IPS-NIHi11 (cell line): ENCODE measurements around the gene CLBA1.
"Not testable (repeated sequence)": the region's sequence is repeated elsewhere in the genome, so short reads cannot be mapped to it uniquely, and the experiment has no call there.

ENCODE experiments used
- DNase-seq: peaks from one replicate; pipeline ENCODE4 v3.0.0; 2012; ENCODE audit warnings: mixed read lengths, low spot score

CLBA1 gene

DNA sequence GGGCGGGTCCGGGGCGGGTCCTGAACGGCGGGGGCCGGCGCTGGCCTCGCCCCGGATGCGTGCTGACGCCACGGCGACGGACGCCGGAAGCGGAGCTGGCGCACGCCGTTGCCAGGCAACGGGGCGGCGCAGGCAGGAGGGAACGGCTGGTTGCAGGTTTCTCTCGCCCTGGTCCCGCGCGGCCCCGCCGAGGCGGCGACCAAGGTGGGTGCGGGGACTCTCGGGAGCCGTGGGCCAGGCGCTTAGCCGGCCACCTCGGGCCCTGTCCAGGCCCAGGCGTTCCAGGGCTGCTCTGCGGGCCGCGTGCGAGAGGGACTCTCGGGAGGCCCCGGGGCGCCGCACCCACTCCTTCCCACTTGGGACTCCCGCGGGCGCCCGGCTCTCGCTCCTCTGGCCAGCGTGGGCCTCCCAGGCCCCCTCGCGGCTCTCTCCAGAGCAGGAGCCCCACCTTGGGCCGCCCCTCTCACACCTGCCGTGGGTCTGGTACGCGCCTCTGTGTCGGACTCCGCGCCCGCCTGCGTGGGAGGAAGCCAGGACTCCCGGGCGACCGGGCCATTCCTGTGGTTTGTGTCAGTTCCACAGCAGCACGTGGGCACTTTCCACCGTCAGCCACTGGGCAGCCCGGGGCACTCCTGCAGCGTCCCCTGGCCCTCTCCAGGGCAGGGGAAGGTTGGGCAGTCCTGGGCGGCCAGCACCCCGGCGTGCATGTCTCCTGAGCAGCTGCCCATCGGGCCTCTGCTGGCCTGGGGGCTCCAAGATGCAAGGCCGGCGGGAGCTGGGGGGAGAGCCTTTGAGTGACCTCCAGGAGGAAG, at the start of gene CLBA1:
TSS of gene CLBA1 (plus strand) at position 114 of the 812 bp plus-strand sequence. CDS start at position 758, 644 bp downstream.
- peak; percentile 100 for DNase-seq

DNA sequence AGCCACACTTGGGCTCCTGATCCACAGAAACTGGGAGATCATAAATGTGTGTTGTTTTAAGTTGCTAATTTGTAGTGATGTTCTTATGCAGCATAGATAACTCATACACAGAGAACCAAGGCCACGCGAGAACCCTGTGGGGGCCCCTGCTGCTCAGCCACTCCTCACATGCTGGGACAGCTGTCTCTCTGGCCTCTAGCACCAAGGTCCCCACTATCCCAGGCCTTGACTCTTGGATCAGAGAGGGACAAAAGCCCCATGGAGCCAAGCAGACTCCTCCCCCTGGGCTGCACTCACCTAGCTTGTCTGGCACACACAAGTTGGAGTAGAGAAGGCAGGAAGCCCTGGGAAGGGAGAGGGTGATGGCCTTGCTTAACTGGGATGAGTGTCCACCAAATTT, 49.6 kb upstream of the CLBA1 start:
- no peak for DNase-seq

DNA sequence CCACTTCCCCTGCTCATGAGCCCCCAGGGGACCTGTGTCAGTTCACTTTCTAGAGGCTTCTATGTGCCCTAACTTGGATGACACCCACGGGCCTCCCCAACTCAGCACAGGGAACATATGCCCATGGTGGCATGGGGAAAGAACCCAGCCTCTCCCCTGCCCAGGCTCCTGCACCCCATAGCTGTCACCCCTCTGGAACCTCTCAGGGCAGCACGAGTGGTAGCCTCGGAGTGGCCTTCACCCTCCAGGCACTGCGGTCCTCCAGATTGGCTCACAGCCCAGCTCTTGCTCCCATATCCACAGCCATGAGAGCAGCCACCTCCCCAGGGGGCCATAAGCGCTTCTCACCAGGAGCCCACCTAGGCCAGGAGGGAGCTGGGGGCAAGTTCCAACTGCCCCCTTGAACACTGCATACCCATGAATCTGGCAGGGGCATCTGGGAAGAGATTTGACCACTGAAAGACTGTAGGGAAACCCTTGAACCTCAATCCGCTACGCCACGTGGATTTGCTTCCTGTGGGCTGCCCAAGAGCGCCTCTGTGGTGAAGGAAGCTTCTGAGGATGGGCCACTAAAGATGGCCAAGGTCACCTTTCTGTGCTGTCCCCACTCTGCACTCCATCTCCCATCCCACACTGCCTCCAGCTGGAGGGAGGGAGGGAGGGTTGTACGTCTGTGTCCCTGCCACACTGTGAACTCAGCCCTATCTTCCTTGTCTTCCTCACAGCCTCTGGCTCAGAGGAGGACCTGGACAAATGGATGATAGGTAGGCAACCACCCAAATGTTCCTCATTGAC, 49.0 kb upstream of the CLBA1 start:
- no peak for DNase-seq

DNA sequence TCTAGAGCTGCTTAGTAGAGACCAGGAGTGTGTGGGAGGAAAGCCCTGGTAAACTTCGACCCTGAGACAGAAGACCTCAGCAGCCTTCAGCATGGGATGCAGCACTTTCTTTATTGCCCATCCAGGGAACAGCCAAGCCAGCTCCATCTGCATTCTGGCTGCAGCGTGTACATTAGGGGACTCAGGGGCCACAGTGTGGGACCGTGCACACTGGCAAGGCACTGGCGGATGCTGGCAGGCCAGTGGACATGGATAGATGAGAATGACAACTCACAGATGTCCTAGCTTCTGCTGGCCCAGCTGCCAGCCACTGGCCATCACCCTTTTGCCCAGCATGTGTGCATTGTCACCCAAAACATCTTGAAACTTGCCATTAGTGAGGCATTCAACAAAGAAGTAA, 48.4 kb upstream of the CLBA1 start:
- DNase-seq, result no peak

DNA sequence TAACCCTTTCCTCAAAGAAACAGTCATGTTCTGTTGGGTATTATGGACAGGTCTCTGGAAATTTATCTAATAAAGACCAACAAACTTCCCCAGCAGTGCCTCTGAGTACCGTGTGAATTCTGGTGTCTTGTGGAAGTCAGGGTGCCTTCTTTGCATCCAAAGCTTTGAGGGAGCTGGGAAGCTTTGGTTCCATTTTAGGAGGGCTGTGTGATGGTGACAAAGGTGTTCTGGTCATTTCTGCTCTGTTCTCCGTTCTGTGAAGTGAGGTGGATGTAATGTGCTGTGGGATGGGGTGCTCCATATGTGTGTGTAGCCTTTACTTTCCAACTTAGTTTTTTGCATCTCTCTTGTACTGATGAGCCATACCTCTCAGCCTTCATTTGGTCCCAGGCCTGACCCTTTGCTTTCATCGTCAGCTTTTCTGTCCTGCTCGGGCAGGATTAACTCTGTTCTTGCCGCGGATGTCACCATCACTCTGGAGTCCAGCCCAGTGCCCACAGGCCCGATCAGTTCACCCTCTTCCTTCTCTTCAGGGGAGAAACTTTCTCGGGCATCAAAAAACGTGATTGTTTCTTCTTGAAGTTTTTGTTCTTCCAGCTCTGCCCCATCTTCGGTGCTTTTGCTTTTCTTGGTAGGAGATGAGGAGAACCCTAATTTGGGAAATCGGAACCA, 47.8 kb upstream of the CLBA1 start:
- no peak for DNase-seq

DNA sequence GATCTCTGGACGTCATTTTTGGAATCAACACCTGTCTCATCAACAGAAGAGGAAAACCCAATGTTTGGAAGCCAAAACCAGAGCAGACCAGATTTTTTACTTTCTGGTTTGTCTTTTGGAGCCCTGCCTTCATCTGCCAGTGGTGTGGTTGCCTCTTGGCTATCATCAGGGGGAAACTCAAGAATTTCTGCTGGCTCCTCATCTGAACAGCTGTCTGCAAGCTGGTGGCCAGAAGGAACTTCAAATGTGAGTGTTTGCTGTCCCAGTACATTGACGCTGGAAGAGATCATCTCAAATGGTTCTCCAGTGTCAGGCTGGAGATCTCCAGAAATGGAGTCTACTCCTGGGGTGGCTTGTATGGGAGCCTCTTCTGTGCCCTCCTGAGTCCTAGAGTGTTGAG, 47.2 kb upstream of the CLBA1 start:
- DNase-seq, result no peak

DNA sequence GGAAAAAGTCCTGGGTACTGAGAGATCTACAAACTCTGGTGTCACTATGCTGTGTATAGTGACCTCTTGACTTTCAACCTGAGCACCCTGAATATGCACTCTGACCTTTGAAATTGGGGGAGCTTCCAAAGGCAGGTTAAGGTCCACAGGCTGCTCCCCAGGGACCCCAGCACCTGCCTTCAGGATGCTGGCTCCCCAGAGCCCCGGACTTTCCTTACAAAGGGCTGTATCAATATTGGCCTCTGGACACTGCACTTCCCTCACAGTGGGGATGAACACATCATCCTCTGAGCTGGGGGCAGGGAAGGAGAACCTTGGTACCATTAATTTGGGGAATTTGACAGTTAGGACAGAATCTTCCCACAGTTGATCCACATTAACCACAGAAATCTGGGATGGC, 46.6 kb upstream of the CLBA1 start:
- DNase-seq, result no peak

DNA sequence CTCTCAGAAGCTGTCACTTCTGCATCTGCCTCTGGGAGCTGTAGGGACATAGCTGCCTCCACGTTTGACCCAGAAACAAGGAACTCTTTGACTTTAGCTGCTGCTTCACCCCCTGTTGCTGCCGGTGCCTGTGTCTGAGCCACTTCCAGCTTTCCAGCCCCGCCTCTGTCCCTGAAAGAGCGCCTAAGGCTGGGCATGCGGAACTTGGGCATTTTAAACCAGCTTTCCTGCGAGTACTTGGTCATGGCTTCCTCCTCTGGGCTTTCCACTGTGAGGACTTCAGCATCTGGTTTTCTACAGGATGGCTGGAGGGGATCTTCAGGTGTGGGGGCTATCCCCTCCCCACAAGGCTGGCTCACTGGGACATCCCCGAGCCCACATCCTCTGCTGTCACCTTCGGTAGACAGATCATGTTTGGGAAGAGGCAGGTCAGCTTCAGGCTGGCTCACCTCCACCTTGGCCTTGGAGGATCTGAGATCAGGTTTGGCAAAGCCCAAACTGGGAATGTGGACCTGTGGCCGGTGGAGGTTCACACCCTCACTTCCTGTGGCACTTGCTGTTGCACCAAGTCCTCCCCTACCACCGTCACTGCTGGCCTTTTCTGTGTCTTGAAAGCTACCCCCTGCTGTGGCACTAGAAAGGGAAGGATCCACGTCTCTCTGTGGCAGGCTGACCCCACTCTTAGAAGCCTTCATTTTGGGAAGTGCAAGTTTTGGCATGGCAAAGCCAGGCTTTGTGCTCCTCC, 45.8 kb upstream of the CLBA1 start:
- DNase-seq, result no peak

DNA sequence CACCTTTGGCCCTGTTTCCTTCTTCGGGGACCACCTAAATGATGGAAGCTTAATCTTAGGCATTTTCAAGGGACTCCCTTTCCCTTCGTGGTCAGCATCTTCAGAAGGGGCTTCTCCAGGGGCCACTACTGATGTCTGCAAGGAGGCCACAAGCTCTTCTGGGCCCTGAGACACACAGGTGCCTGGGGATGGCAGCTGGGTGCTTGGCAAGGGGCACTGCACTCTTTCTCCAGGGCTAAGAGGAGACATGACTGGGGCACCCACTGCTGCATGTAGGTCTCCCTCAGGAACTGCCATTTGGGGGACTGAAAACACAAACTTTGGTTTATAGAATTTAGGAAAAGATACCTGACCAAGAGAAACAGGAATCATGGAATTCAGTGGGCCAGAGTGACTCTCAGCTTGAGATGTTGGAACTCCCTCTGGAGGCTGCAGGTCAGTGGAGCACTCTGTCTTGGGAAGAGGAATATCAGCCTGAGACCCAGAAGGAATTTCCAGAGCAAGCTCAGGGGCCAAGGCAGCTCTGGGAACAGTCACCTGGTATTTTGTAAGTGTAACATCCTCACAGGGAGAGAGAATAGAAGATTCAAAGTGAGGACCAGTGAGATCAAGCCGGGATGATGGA, 45.0 kb upstream of the CLBA1 start:
- peak; percentile 53 for DNase-seq

DNA sequence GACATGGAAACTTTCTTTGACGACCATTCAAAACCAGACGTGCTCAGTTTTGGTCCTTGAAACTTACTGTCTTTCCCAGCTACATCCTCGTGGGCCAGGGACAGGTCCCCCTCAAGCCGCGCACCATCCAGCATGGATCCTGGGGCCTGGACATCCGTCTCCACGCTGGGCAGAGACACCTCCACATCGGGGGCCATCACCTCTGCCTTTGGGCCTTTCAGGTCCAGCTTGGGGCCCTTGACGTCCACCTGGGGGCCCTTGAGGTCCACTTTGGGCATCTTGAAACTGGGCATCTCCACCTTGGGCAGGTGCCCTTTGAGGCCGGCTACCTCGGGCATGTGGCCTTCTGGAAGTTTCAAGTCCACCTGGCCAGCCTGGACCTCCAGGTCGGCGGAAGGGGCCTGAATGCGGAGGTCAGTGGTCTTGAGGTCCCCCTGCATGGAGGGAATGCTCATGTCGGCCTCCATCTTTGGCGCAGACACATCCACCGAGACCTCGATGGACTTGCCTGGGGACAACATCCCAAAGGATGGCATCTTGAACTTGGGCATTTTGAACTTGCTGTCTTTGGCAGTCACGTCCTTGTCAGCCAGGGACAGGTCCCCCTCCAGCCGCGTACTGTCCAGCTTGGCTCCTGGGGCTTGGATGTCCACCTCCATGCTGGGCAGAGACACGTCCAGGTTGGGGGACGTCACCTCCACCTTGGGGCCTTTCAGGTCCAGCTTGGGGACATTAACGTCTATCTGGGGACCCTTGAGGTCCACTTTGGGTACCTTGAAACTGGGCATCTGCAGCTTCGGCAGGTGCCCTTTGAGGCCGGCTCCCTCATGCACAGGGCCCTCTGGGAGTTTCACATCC, 43.9 kb upstream of the CLBA1 start:
- DNase-seq, result no peak

DNA sequence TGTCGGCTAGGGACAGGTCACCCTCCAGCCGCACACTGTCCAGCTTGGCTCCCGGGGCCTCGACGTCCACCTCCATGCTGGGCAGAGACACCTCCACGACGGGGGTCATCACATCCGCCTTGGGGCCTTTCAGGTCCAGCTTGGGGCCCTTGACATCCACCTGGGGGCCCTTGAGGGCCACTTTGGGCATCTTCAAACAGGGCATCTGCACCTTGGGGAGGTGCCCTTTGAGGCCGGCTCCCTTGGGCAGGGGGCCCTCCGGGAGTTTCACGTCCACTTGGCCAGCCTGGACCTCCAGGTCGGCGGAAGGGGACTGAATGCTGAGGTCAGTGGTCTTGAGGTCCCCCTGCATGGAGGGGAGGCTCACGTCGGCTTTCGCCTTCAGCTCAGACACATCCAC, 43.0 kb upstream of the CLBA1 start:
- DNase-seq, result no peak

DNA sequence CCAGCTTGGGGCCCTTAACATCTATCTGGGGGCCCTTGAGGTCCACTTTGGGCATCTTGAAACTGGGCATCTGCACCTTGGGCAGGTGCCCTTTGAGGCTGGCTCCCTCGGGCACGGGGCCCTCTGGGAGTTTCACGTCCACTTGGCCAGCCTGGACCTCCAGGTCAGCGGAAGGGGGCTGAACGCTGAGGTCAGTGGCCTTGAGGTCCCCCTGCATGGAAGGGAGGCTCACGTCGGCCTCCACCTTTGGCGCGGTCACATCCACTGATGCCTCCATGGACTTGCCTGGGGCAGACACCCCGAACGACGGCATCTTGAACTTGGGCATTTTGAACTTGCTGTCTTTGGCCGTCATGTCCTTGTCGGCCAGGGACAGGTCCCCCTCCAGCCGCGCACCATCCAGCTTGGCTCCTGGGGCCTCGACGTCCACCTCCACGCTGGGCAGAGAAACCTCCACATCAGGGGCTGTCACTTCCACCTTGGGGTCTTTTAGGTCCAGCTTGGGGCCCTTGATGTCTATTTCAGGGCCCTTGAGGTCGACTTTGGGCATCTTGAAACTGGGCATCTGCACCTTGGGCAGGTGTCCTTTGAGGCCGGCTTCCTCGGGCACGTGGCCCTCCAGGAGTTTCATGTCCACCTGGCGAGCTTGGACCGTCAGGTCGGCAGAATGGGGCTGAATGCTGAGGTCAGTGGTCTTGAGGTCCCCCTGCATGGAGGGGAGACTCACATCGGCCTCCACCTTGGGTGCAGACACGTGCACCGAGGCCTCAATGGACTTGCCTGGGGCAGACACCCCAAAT, 42.2 kb upstream of the CLBA1 start:
- not testable (repeated sequence) for DNase-seq

DNA sequence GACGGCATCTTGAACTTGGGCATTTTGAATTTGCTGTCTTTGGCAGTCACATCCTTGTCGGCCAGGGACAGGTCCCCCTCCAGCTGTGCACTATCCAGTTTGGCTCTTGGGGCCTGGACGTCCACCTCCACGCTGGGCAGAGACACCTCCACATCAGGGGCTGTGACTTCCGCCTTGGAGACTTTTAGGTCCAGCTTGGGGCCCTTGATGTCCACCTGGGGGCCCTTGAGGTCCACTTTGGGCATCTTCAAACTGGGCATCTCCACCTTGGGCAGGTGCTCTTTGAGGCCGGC, 41.6 kb upstream of the CLBA1 start:
- not testable (repeated sequence) for DNase-seq

DNA sequence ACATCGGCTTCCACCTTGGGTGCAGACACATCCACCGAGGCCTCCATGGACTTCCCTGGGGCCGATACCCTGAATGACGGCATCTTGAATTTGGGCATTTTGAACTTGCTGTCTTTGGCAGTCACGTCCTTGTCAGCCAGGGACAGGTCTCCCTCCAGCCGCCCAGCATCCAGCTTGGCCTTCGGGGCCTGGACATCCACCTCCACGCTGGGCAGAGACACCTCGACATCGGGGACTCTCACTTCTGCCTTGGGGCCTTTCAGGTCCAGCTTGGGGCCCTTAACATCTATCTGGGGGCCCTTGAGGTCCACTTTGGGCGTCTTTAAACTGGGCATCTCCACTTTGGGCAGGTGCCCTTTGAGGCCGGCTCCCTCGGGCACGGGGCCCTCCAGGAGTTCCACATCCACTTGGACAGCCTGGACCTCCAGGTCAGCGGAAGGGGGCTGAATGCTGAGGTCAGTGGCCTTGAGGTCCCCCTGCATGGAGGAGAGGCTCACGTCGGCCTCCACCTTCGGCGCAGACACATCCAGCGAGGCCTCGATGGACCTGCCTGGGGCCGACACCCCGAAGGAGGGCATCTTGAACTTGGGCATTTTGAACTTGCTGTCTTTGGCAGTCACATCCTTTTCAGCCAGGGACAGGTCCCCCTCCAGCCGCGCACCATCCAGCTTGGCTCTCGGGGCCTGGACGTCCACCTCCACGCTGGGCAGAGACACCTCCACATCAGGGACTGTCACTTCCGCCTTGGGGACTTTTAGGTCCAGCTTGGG, 41.0 kb upstream of the CLBA1 start:
- not testable (repeated sequence) for DNase-seq

DNA sequence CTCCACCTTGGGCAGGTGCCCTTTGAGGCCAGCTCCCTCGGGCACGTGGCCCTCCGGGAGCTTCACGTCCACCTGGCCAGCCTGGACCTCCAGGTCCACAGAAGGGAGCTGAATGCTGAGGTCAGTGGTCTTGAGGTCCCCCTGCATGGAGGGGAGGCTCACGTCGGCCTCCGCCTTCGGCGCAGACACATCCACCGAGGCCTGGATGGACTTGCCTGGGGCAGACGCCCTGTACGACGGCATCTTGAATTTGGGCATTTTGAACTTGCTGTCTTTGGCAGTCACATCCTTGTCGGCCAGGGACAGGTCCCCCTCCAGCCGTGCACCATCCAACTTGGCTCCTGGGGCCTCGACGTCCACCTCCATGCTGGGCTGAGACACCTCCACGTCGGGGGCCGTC, 40.3 kb upstream of the CLBA1 start:
- DNase-seq, result not testable (repeated sequence)

DNA sequence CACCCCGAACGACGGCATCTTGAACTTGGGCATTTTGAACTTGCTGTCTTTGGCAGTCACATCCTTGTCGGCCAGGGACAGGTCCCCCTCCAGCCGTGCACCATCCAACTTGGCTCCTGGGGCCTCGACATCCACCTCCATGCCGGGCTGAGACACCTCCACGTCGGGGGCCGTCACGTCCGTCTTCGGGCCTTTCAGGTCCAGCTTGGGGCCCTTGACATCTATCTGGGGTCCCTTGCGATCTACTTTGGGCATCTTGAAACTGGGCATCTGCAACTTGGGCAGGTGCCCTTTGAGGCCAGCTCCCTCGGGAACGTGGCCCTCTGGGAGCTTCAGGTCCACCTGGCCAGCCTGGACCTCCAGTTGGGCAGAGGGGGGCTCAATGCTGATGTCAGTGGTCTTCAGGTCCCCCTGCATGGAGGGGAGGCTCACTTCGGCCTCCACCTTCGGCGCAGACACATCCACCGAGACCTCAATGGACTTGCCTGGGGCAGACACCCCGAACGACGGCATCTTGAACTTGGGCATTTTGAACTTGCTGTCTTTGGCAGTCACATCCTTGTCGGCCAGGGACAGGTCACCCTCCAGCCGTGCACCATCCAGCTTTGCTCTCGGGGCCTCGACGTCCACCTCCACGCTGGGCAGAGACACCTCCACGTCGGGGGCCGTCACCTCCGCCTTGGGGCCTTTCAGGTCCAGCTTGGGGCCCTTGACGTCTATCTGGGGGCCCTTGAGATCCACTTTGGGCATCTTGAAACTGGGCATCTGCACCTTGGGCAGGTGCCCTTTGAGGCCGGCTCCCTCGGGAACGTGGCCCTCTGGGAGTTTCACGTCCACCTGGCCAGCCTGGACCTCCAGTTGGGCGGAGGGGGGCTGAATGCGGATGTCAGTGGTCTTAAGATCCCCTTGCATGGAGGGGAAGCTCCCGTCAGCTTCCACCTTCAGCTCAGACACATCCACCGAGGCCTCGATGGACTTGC, 39.3 kb upstream of the CLBA1 start:
- DNase-seq, result not testable (repeated sequence)

DNA sequence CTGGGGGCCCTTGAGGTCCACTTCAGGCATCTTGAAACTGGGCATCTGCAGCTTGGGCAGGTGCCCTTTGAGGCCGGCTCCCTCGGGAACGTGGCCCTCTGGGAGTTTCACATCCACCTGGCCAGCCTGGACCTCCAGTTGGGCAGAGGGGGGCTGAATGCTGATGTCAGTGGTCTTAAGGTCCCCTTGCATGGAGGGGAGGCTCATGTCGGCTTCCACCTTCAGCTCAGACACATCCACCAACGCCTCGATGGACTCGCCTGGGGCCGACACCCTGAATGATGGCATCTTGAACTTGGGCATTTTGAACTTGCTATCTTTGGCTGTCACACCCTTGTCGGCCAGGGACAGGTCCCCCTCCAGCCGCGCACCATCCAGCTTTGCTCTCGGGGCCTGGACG, 38.4 kb upstream of the CLBA1 start:
- DNase-seq, result not testable (repeated sequence)
